HepG2 (cell line): ENCODE measurements around the gene DLG2.

Experiments
- CHD4 ChIP-seq: fragments of 200-600 bp; sonication (generic); IDR thresholded peaks from 2 replicates; pipeline ENCODE4 v1.7.0; 2017; ENCODE audit warnings: mild to moderate bottlenecking, low read length, borderline replicate concordance
- CREB1 ChIP-seq, 2 experiments: fragments of 450-650 bp in 1 of 2; IDR thresholded peaks; 2 replicates each; pipeline ENCODE4 v1.6.1; 2016 to 2017; ENCODE audit warnings: control low read depth in 1 of 2, mild to moderate bottlenecking in 1 of 2, missing compliant biosample characterization in 1 of 2, missing genetic modification characterization in 1 of 2
- FOXA1 ChIP-seq, 2 experiments: fragments of 450-650 bp in 1 of 2; sonication (generic) in 1 of 2; formaldehyde crosslinking in 1 of 2; IDR thresholded peaks; 2 replicates each; pipeline versions ENCODE4 v1.4.0 to v1.6.1; 2016 to 2020; ENCODE audit warnings: missing genetic modification reagents in 1 of 2
- JUNB ChIP-seq: sonication (generic); formaldehyde crosslinking; IDR thresholded peaks from 2 replicates; pipeline ENCODE4 v1.8.0; 2022; ENCODE audit warnings: missing genetic modification reagents, mild to moderate bottlenecking, borderline replicate concordance
- POLR2AphosphoS5 ChIP-seq: IDR thresholded peaks from 2 replicates; pipeline ENCODE4 v1.6.1; 2012; ENCODE audit warnings: low read depth, low read length
- SNAI1 ChIP-seq: sonication (generic); formaldehyde crosslinking; IDR thresholded peaks from 2 replicates; pipeline ENCODE4 v1.5.0; 2020; ENCODE audit warnings: mild to moderate bottlenecking, missing genetic modification reagents, borderline replicate concordance
- ZBTB46 ChIP-seq: sonication (generic); formaldehyde crosslinking; IDR thresholded peaks from 2 replicates; pipeline ENCODE4 v1.4.0; 2020; ENCODE audit warnings: mild to moderate bottlenecking, missing genetic modification reagents, borderline replicate concordance
- ZNF362 ChIP-seq: sonication (generic); formaldehyde crosslinking; IDR thresholded peaks from 2 replicates; pipeline ENCODE4 v1.4.0; 2020; ENCODE audit warnings: missing genetic modification reagents, mild to moderate bottlenecking, borderline replicate concordance
- ZNF543 ChIP-seq: sonication (generic); formaldehyde crosslinking; IDR thresholded peaks from 2 replicates; pipeline ENCODE4 v1.4.0; 2020; ENCODE audit warnings: mild to moderate bottlenecking, missing genetic modification reagents

DNA sequence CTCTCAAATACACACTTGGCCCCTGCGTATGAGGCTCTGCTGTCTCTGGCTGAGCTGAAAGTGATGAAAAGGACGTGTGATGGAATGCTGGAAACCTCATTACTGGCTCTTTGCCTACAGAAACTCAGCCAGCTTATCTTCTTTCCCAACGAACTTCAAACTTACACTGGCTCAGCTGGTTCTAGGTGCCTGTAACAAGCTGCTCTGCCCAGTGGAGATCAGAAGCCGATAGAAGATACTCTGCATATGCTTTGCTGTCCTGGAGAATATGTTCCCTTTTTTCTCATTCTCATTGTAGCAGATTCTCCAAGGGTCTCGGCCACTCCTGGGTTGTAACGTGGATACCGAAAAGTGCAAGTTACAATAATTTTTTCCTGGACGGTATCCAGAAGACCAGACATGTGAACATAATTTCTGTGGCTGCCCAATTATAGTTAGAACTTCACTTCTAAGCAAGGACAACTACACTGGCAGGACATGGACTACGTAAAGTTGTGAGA lies 1935.6 kb downstream of the DLG2 start:
- no peak for TF ChIP-seq ZNF543
- no peak for TF ChIP-seq CREB1 (IDR thresholded peaks at IDR 0.05)
- TF ChIP-seq CREB1 (CRISPR knock-in tag; IDR thresholded peaks at IDR 0.05): no peak
- no peak for TF ChIP-seq CHD4
- TF ChIP-seq ZBTB46: no peak
- TF ChIP-seq POLR2AphosphoS5: no peak
- no peak for TF ChIP-seq FOXA1 (IDR thresholded peaks at IDR 0.05)
- TF ChIP-seq FOXA1 (CRISPR knock-in tag; IDR thresholded peaks at IDR 0.05): no peak
- TF ChIP-seq SNAI1: no peak
- no peak for TF ChIP-seq JUNB (CRISPR knock-in tag)
- no peak for TF ChIP-seq ZNF362
